IMR-90 (cell line): ENCODE measurements around the gene PPFIBP2. TPM values are rescaled to one million over a fixed set of nuclear protein-coding genes. Genes with fewer than 3 reads are reported as not detected.

Experiments used
- ATAC-seq: fragments of 200-7000 bp; cut with Tn5 transposase; 2 replicates; pipeline ENCODE4 v1.9.1; 2020; ENCODE audit warnings: low read depth, mild to moderate bottlenecking, moderate library complexity
- BruUV-seq: library from RNA; stranded (reverse); fragments of 400-500 nt; replicated peaks from 2 replicates; lab custom pipeline; 2021; lab: Mats Ljungman, UMichigan
- CTCF ChIA-PET: fragments of 300-600 bp; formaldehyde crosslinking; extraction: SDS; loops from one replicate; lab custom pipeline; 2021; ENCODE audit warnings: antibody characterized with exemption; lab: Yijun Ruan, JAX
- POLR2A ChIA-PET: fragments of 300-600 bp; sonication (Branson Sonifier 250); formaldehyde crosslinking; loops from one replicate; lab custom pipeline; 2022; ENCODE audit warnings: antibody characterized with exemption; ENCODE audit not compliant: unreplicated experiment; lab: Charles Lee
- DNase-seq: peaks from one replicate; pipeline ENCODE4 v3.0.0; 2013
- H2AFZ ChIP-seq: replicated peaks from 2 replicates; pipeline ENCODE3; 2013; ENCODE audit warnings: low read length, mild to moderate bottlenecking; ENCODE audit not compliant: poor library complexity
- H2AK5ac ChIP-seq: 2 replicates; pipeline ENCODE4 v1.6.1; 2013; ENCODE audit warnings: low read depth, low read length, inconsistent platforms
- H2AK9ac ChIP-seq: replicated peaks from 2 replicates; pipeline ENCODE3; 2013; ENCODE audit warnings: mild to moderate bottlenecking, low read depth, low read length, moderate library complexity; ENCODE audit not compliant: poor library complexity
- H2BK120ac ChIP-seq: 2 replicates; pipeline ENCODE4 v1.6.1; 2013; ENCODE audit warnings: low read depth, low read length, inconsistent platforms
- H2BK15ac ChIP-seq: 3 replicates; pipeline ENCODE4 v1.6.1; 2013; ENCODE audit warnings: low read depth, low read length, inconsistent platforms
- H2BK20ac ChIP-seq: 2 replicates; pipeline ENCODE4 v1.6.1; 2013; ENCODE audit warnings: low read depth, mild to moderate bottlenecking, inconsistent platforms, low read length, moderate library complexity
- H2BK5ac ChIP-seq: 2 replicates; pipeline ENCODE4 v1.6.1; 2013; ENCODE audit warnings: mild to moderate bottlenecking, low read depth, low read length, inconsistent platforms; ENCODE audit not compliant: poor library complexity, severe bottlenecking
- H3K14ac ChIP-seq: replicated peaks from 2 replicates; pipeline ENCODE4 v1.6.1; 2013; ENCODE audit warnings: low read depth, low read length, inconsistent platforms
- H3K18ac ChIP-seq: 2 replicates; pipeline ENCODE4 v1.6.1; 2013; ENCODE audit warnings: low read depth, low read length, control low read depth
- H3K23ac ChIP-seq: 2 replicates; pipeline ENCODE4 v1.6.1; 2013; ENCODE audit warnings: low read depth, low read length, inconsistent platforms
- H3K27ac ChIP-seq: 2 replicates; pipeline ENCODE4 v1.5.1; 2013; ENCODE audit warnings: mild to moderate bottlenecking, control low read depth, low read length; ENCODE audit not compliant: insufficient read depth
- H3K27me3 ChIP-seq: 2 replicates; pipeline ENCODE4 v1.6.1; 2013; ENCODE audit warnings: low read length; ENCODE audit not compliant: control insufficient read depth, insufficient read depth
- H3K36me3 ChIP-seq: 2 replicates; pipeline ENCODE4 v1.6.1; 2013; ENCODE audit warnings: low read length, mixed read lengths; ENCODE audit not compliant: control insufficient read depth, insufficient read depth
- H3K4ac ChIP-seq: 2 replicates; pipeline ENCODE4 v1.6.1; 2013; ENCODE audit warnings: low read depth, low read length, inconsistent platforms
- H3K4me1 ChIP-seq: 2 replicates; pipeline ENCODE4 v1.6.1; 2013; ENCODE audit warnings: low read length, mixed read lengths; ENCODE audit not compliant: control insufficient read depth, insufficient read depth
- H3K4me2 ChIP-seq: 2 replicates; pipeline ENCODE4 v1.6.1; 2013; ENCODE audit warnings: low read depth, mild to moderate bottlenecking, control low read depth, low read length, moderate library complexity
- H3K4me3 ChIP-seq: 2 replicates; pipeline ENCODE4 v1.5.1; 2013; ENCODE audit warnings: low read depth, mild to moderate bottlenecking, control low read depth, low read length, moderate library complexity; ENCODE audit not compliant: insufficient read depth
- H3K56ac ChIP-seq: 2 replicates; pipeline ENCODE4 v1.6.1; 2013; ENCODE audit warnings: low read length, inconsistent platforms; ENCODE audit not compliant: insufficient read depth; ENCODE audit errors: extremely low read depth
- H3K79me1 ChIP-seq, 2 experiments: 2 replicates each; pipeline ENCODE4 v1.6.1; 2013; ENCODE audit warnings: low read length in 2 of 2, inconsistent platforms in 1 of 2, low read depth in 1 of 2
- H3K9ac ChIP-seq: 2 replicates; pipeline ENCODE4 v1.6.1; 2013; ENCODE audit warnings: low read depth, low read length, control low read depth
- H3K9me1 ChIP-seq: 2 replicates; pipeline ENCODE4 v1.6.1; 2013; ENCODE audit warnings: low read length, inconsistent platforms; ENCODE audit not compliant: insufficient read depth
- H3K9me3 ChIP-seq: 2 replicates; pipeline ENCODE4 v1.6.1; 2013; ENCODE audit warnings: low read length; ENCODE audit not compliant: control insufficient read depth, insufficient read depth
- H4K20me1 ChIP-seq: 2 replicates; pipeline ENCODE4 v1.6.1; 2013; ENCODE audit warnings: low read length, inconsistent platforms; ENCODE audit not compliant: insufficient read depth
- H4K5ac ChIP-seq: 2 replicates; pipeline ENCODE4 v1.6.1; 2013; ENCODE audit warnings: mild to moderate bottlenecking, low read depth, low read length, control low read depth
- H4K8ac ChIP-seq, 2 experiments: 2 replicates each; pipeline ENCODE4 v1.6.1; 2013; ENCODE audit warnings: low read depth in 2 of 2, low read length in 2 of 2, control low read depth in 1 of 2, inconsistent platforms in 1 of 2
- H4K91ac ChIP-seq: 2 replicates; pipeline ENCODE4 v1.6.1; 2013; ENCODE audit warnings: low read depth, low read length, inconsistent platforms; ENCODE audit not compliant: insufficient read depth
- BHLHE40 ChIP-seq: fragments of 150-350 bp; IDR thresholded peaks from 2 replicates; pipeline ENCODE4 v1.6.1; 2016; ENCODE audit warnings: mild to moderate bottlenecking, low read depth, low read length
- CEBPB ChIP-seq: IDR thresholded peaks from 2 replicates; pipeline ENCODE4 v1.6.1; 2012; ENCODE audit warnings: low read depth, low read length, improper control_type of control experiment
- CHD1 ChIP-seq: IDR thresholded peaks from 2 replicates; pipeline ENCODE4 v1.6.1; 2012; ENCODE audit warnings: low read depth, low read length, improper control_type of control experiment
- CTCF ChIP-seq: conservative IDR thresholded peaks from 2 replicates; pipeline ENCODE4 v1.5.1; 2012; ENCODE audit warnings: mild to moderate bottlenecking, low read depth, low read length, improper control_type of control experiment
- ELK1 ChIP-seq: fragments of 150-350 bp; IDR thresholded peaks from 2 replicates; pipeline ENCODE4 v1.6.1; 2016; ENCODE audit warnings: low read depth, mild to moderate bottlenecking, low read length, moderate library complexity, borderline replicate concordance
- FOS ChIP-seq: fragments of 150-350 bp; IDR thresholded peaks from 2 replicates; pipeline ENCODE4 v1.6.1; 2016; ENCODE audit warnings: low read depth, low read length
- MAFK ChIP-seq: IDR thresholded peaks from 2 replicates; pipeline ENCODE4 v1.6.1; 2012; ENCODE audit warnings: low read depth, low read length, improper control_type of control experiment
- MAZ ChIP-seq: IDR thresholded peaks from 2 replicates; pipeline ENCODE4 v1.6.1; 2012; ENCODE audit warnings: low read depth, mild to moderate bottlenecking, low read length, improper control_type of control experiment, moderate library complexity, borderline replicate concordance
- MXI1 ChIP-seq: IDR thresholded peaks from 2 replicates; pipeline ENCODE4 v1.6.1; 2012; ENCODE audit warnings: low read depth, mild to moderate bottlenecking, low read length, moderate library complexity, borderline replicate concordance
- NFE2L2 ChIP-seq: fragments of 150-350 bp; IDR thresholded peaks from 2 replicates; pipeline ENCODE4 v1.6.1; 2016; ENCODE audit warnings: low read depth, mild to moderate bottlenecking, low read length
- POLR2A ChIP-seq: IDR thresholded peaks from 2 replicates; pipeline ENCODE4 v1.6.1; 2012; ENCODE audit warnings: mild to moderate bottlenecking, low read depth, low read length
- RAD21 ChIP-seq: IDR thresholded peaks from 2 replicates; pipeline ENCODE4 v1.6.1; 2012; ENCODE audit warnings: low read length, improper control_type of control experiment
- RCOR1 ChIP-seq: IDR thresholded peaks from 2 replicates; pipeline ENCODE4 v1.6.1; 2012; ENCODE audit warnings: mild to moderate bottlenecking, low read length, improper control_type of control experiment; ENCODE audit not compliant: insufficient replicate concordance
- RFX5 ChIP-seq: IDR thresholded peaks from 2 replicates; pipeline ENCODE4 v1.8.0; 2012; ENCODE audit warnings: low read depth, mild to moderate bottlenecking, low read length, moderate library complexity
- SMC3 ChIP-seq: fragments of 150-350 bp; IDR thresholded peaks from 2 replicates; pipeline ENCODE4 v1.6.1; 2016; ENCODE audit warnings: low read depth, mild to moderate bottlenecking, antibody characterized with exemption, low read length, moderate library complexity
- USF2 ChIP-seq: fragments of 150-350 bp; IDR thresholded peaks from 2 replicates; pipeline ENCODE4 v1.6.1; 2017; ENCODE audit warnings: mild to moderate bottlenecking, antibody characterized with exemption, low read length, low read depth
- WGBS, 2 experiments: methylation state at CpG; one replicate each; pipeline versions ENCODE4 v1.1.5 to v1.1.7; 2013; ENCODE audit warnings: missing lambda C conversion rate in 2 of 2; ENCODE audit not compliant: insufficient read length in 1 of 2; ENCODE audit errors: extremely low coverage in 2 of 2; 5-methylcytosine and 5-hydroxymethylcytosine counted together
- dilution Hi-C: fragments of 300-500 bp; cut with HindIII; formaldehyde crosslinking; loops from one replicate; pipeline ENCODE4 v1.14.3; 2018; ENCODE audit warnings: low sequenced_read_pairs; ENCODE audit not compliant: unreplicated experiment
- in situ Hi-C: fragments of 300-500 bp; cut with MboI; formaldehyde crosslinking; loops from 3 replicates; pipeline ENCODE4 v1.14.3; 2019; ENCODE audit warnings: low sequenced_read_pairs, inconsistent platforms, mixed read lengths
- intact Hi-C: fragments of 100-400 bp; cut with micrococcal nuclease; formaldehyde crosslinking; loops from 2 replicates; pipeline ENCODE4 v1.10.0; 2022
- polyA plus RNA-seq, 3 experiments: library from polyadenylated mRNA; depleted of rRNA; stranded (reverse); fragments of >200 nt; gene quantifications; 2 replicates each; pipeline ENCODE4 v1.2.3, GENCODE V29; 2012; ENCODE audit warnings: low replicate concordance in 1 of 3
- total RNA-seq: library from RNA; depleted of rRNA; stranded (reverse); fragments of >200 nt; gene quantifications from 2 replicates; pipeline ENCODE4 v1.2.3, GENCODE V29; 2012

Gene PPFIBP2
- total and polyA plus RNA-seq, 2 of the 4 experiments (the other 2 are of a cell fraction): 6.0 to 11.8 TPM

- Histone ChIP-seq H3K4me2 (no peak overlapping the region), H3K9ac (no peak overlapping the region), H2BK120ac (no peak overlapping the region), H2BK20ac (no peak overlapping the region), H2BK15ac (no peak overlapping the region), H3K36me3 (no peaks in the 10 kb centered on the region), H2AFZ (no peak overlapping the region), H3K9me1 (no peaks in the 10 kb centered on the region), H3K14ac (no peak overlapping the region), H3K79me1 (no peaks in the 10 kb centered on the region), H3K4ac (no peak overlapping the region), H3K4me1 (peaks cover 4% of the 10 kb centered on the region), H2AK5ac (no peak overlapping the region), H3K27ac (no peak overlapping the region), H3K18ac (no peak overlapping the region), H3K9me3 (no peaks in the 10 kb centered on the region), H3K27me3 (no peaks in the 10 kb centered on the region), H4K8ac (no peak overlapping the region), H2AK9ac (no peak overlapping the region), H2BK5ac (no peak overlapping the region), H4K20me1 (no peaks in the 10 kb centered on the region), H3K23ac (no peak overlapping the region), H4K91ac (no peak overlapping the region), H3K56ac (no peak overlapping the region), H3K4me3 (no peak overlapping the region), H4K5ac (no peak overlapping the region)
- in situ Hi-C loops (no loop called here), intact Hi-C loops (no loop called here), dilution Hi-C loops (no loop called here)
- POLR2A ChIA-PET: no interaction called here
- ATAC-seq: peak; percentile 27; the same call in 1 of the 2 replicates
- TF ChIP-seq NFE2L2 (no peak), POLR2A (no peak), CTCF (no peak), USF2 (no peak), BHLHE40 (no peak), RCOR1 (no peak), CEBPB (no peak), FOS (no peak), RFX5 (no peak), RAD21 (no peak), ELK1 (no peak), MXI1 (no peak), SMC3 (no peak), MAZ (no peak), MAFK (no peak), CHD1 (no peak)
- CTCF ChIA-PET: no interaction called here
- peak; percentile 62 for DNase-seq
- 92% methylated on average over 1 of the region's 5 CpGs; no CpG with 5 or more reads in 1 of the 2 experiments for WGBS, 2 experiments
- BruUV-seq: no TSS peak
Measured at GRCh38 chr11:7605186-7605943, 91.6 kb downstream of the PPFIBP2 start.
